Fibroblast of mammary gland (primary cell): ENCODE results near the gene KRT27.

Source experiments
- DNase-seq: peaks from one replicate; pipeline ENCODE4 v3.0.0-alpha.2; 2010; ENCODE audit warnings: low read depth
- H3K4me3 ChIP-seq: 2 replicates; pipeline ENCODE4 v1.5.1; 2011; ENCODE audit warnings: low read depth, mild to moderate bottlenecking, low read length, moderate library complexity; ENCODE audit not compliant: control insufficient read depth
- CTCF ChIP-seq: conservative IDR thresholded peaks from 2 replicates; pipeline ENCODE4 v1.5.1; 2011; ENCODE audit warnings: low read depth, low read length, inconsistent platforms; ENCODE audit not compliant: control insufficient read depth, insufficient read depth

Gene KRT27

DNA sequence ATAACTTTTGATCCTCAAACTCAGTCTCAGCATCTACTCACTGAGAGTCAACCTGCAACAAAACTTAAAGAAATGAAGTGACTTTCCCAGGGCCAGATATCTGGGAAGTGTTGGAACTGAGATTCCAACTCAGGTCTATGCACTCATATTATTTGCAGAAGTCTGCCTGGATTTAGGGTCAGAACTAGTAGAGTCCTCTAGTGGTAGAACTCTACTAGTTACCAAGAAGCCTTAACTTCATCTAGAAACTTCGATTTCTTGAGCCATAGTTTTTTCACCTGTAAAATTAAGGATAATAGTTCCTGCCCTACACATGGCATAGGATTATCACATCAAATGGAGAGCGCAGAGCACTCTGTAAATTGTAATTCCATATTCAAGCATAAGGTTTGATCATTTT lies 55.4 kb downstream of the KRT27 start:
- no peak overlapping the region for H3K4me3 ChIP-seq
- DNase-seq: peak; percentile 25
- TF ChIP-seq CTCF: peak; percentile 43
